Measurements from ENCODE around the gene TUT7. TPM values are rescaled to one million over a fixed set of nuclear protein-coding genes. Genes with fewer than 3 reads are reported as not detected.
A peak's percentile ranks its signal among the peaks of the same experiment; 100 is the strongest.
"Not testable (repeated sequence)": the region's sequence is repeated elsewhere in the genome, so short reads cannot be mapped to it uniquely, and the experiment has no call there.

Gene TUT7
- total RNA-seq, 1 donor from 2014 or later, result 34.0 TPM

GRCh38 chr9:86303316-86303975, 50.8 kb downstream of the TUT7 start:
- no peak for DNase-seq

- DNase-seq, result no peak
Measured at GRCh38 chr9:86301686-86302085, 52.5 kb downstream of the TUT7 start.

GRCh38 chr9:86300701-86301100, 53.5 kb downstream of the TUT7 start:
- no peak for DNase-seq

DNA sequence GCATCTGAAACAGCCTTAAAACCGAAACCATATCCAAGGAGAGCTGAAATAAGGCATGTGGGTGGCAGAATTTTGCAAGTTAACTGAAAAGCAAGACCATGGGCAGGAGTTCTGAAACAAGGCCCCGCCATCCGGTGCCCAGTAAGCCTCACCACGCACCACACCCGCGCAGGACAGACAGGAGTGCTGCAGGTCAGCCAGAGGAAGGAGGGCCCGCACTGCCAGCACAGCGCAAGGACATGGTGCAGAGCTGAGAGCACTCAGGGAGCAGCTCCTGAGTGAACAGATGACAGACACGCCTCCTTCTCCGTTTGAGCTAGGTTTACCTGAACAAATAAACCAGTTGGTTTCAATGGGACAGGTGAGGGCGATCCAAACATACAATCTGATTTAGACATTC, 55.3 kb downstream of the TUT7 start:
- peak; percentile 8 for DNase-seq

GRCh38 chr9:86290341-86290740, 63.9 kb downstream of the TUT7 start:
- DNase-seq, result not testable (repeated sequence)

DNA sequence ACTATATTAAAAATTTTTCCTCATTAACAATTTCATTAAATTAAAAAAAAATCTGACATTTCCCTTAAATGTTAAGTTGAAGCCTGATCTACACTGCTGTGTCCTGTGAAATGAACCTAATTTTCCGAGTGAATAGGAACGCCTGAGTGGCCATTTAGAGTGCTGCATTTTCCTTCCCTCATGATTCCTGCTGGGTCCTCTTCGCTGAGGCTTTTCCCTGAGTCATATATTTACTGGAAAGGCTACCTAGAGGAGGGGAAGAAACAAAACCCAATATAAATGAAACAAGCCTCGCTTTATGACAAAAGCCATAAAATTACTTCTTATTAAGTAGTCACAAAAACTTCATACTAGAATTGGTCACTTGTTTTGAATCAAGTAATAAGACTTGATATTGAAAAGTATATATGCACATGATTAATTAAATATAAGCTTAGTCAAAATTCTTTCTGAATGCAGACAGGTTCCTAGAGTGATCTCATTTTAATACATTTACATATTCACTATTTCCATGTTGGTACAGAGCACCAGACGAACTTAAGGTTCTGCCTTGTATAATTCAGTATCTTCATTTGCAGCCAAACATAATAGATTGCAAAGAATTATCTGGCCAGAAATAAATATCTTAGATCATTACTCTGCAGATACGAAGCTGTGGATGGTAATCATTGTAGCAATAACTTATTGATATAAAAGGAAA, 65.6 kb downstream of the TUT7 start:
- DNase-seq, result no peak

DNA sequence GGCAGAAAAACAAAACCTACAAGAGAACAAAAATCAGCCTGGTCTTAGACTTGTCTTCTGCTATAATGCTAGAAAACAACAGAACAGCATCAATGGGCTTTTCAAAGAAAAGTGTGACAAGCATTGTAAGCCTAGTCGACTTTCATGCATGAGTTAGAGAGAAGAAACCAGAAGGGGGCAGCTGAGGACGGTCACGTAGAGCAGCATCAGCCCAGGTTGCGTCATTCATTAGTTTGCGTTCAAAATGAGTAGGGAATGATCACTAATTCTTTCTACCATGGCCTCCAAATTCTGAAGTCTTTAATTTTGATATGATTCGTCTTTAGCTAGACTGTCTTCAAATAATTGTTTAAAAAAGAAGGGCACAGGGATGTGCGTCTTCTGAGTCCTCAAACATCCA, 67.2 kb downstream of the TUT7 start:
- DNase-seq, result no peak

- DNase-seq, result no peak
Measured at GRCh38 chr9:86286278-86286677, 67.9 kb downstream of the TUT7 start.

- DNase-seq, result no peak
Measured at GRCh38 chr9:86285261-86285660, 68.9 kb downstream of the TUT7 start.

GRCh38 chr9:86282979-86283535, 71.2 kb downstream of the TUT7 start:
- DNase-seq, result peak; percentile 62

- peak; percentile 94 for DNase-seq
Measured at GRCh38 chr9:86282077-86282978, 71.9 kb downstream of the TUT7 start, which contains the start of gene ISCA1. ISCA1 (minus strand) TSS chr9:86282538; CDS start chr9:86282458, 80 bp downstream.

- no peak for DNase-seq
Measured at GRCh38 chr9:86281593-86282076, 72.6 kb downstream of the TUT7 start.

DNA sequence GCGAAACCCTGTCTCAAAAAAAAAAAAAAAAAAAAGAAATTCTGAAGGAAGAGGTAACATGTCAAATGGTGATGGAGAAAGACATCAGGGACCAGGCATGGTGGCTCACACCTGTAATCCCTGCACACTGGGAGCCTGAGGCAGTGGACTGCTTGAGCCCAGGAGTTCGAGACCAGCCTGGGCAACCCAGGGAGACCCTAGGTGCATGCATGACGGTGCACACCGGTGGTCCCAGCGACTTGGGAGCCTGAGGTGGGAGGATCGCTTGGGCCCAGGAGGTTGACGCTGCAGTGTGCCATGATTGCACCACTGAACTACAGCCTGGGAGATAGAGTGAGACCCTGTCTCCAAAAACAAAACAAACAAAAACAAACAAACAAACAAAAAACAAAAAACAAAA, 73.6 kb downstream of the TUT7 start:
- DNase-seq, result no peak

DNA sequence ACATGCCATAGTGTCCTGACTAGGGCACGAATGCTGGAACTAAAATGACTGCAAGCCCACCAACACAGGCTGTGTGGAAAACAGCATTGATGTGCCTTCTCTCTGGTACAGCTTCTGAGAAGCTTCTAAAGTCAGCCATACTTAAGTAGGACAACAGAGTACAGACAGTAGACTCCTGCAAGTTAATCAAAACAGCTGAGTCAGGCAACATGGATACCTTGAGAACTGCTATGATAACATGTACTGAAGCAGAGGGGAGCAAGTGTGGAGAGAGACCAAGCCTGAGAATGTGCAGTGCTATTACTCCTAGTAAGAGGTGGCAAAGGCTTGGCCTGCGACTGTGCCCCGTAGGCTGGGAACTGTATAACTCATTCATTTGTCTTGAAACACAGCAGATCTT, 74.4 kb downstream of the TUT7 start:
- no peak for DNase-seq

- no peak for DNase-seq
Measured at GRCh38 chr9:86277072-86277471, 77.1 kb downstream of the TUT7 start.

GRCh38 chr9:86275962-86276361, 78.2 kb downstream of the TUT7 start:
- DNase-seq, result no peak

GRCh38 chr9:86274821-86275643, 79.2 kb downstream of the TUT7 start:
- DNase-seq, result no peak

DNA sequence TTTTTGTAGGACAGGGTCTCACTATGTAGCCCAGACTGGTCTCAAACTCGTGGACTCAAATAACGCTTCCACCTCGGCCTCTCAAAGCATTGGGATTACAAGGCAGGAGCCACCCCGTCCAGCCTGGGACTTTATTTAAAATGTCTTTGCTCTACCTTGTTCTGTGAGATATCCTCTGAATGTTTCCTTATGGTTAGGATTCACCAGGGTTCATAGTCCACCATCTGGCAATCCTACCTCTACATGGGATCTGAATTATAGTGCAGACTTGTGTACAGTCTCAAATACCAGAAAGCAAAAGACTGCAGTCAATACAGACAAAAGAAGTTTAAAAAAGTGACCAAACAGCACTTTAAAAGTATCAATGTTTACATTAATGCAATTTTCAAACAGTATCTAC, 82.0 kb downstream of the TUT7 start:
- no peak for DNase-seq

GRCh38 chr9:86263876-86264275, 90.3 kb downstream of the TUT7 start:
- no peak for DNase-seq

GRCh38 chr9:86262492-86262891, 91.7 kb downstream of the TUT7 start:
- DNase-seq, result no peak

GRCh38 chr9:86259557-86259956, 94.7 kb downstream of the TUT7 start, which contains the start of gene C9orf153:
C9orf153 (minus strand) TSS chr9:86259657; CDS start chr9:86229603, 30,054 bp downstream.
- DNase-seq, result no peak

Data from occipital lobe (tissue), 2 donors.